K562 (cell line): ENCODE results near the gene STON1. TPM values are rescaled to one million over a fixed set of nuclear protein-coding genes. Genes with fewer than 3 reads are reported as not detected.

ENCODE experiments used
- ATAC-seq: fragments of 200-7000 bp; cut with Tn5 transposase; 3 replicates; pipeline ENCODE4 v1.9.1; 2020; ENCODE audit warnings: moderate library complexity
- BruUV-seq: library from RNA; stranded (reverse); fragments of 400-500 nt; replicated peaks from 2 replicates; lab custom pipeline; 2021; lab: Mats Ljungman, UMichigan
- CTCF ChIA-PET: fragments of 300-600 bp; formaldehyde crosslinking; extraction: SDS; loops from one replicate; lab custom pipeline; 2021; ENCODE audit warnings: low intra/inter-chr PET ratio; lab: Yijun Ruan, JAX
- POLR2A ChIA-PET: fragments of 300-600, 350-650 bp; sonication (Branson Sonifier 250); formaldehyde crosslinking; extraction: SDS; loops from one replicate; lab custom pipeline; 2021; ENCODE audit warnings: antibody characterized with exemption, inconsistent platforms; lab: Yijun Ruan, JAX
- DNase-seq, 4 experiments: peaks; one replicate each; pipeline versions ENCODE4 v3.0.0 to v3.0.0-alpha.2; 2011 to 2018; ENCODE audit warnings: low spot score in 3 of 4, mixed read lengths in 3 of 4; ENCODE audit errors: extremely low read depth in 1 of 4
- FAIRE-seq: peaks from 2 replicates; lab custom pipeline; 2011; peaks lifted over from hg19 to GRCh38; lab: Jason Lieb, UNC
- H2AFZ ChIP-seq: 2 replicates; pipeline ENCODE4 v1.6.0; 2011; ENCODE audit warnings: low read depth, low read length, control low read depth, inconsistent platforms
- H3K27ac ChIP-seq: fragments of 200-600 bp; 3 replicates; pipeline ENCODE4 v1.8.0; 2011; ENCODE audit warnings: low read depth, mild to moderate bottlenecking, control low read depth, inconsistent platforms, low read length, moderate library complexity, mixed read lengths; ENCODE audit errors: extremely low read depth
- H3K27me3 ChIP-seq, 2 experiments: fragments of 300-600 bp in 1 of 2; 2 replicates in 1 of 2; 3 replicates in 1 of 2; pipeline versions ENCODE4 v1.6.0 to v1.8.0; 2011; ENCODE audit warnings: inconsistent platforms in 2 of 2, low read length in 2 of 2, mild to moderate bottlenecking in 1 of 2, mixed read lengths in 1 of 2, moderate library complexity in 1 of 2; ENCODE audit not compliant: control insufficient read depth in 2 of 2, insufficient read depth in 2 of 2
- H3K36me3 ChIP-seq: fragments of 300-600 bp; 3 replicates; pipeline ENCODE4 v1.8.0; 2011; ENCODE audit warnings: mild to moderate bottlenecking, low read length, inconsistent platforms; ENCODE audit not compliant: control insufficient read depth, insufficient read depth
- H3K4me1 ChIP-seq, 2 experiments: fragments of 200-600 bp in 1 of 2; replicated peaks in 1 of 2; 2 replicates in 1 of 2; 3 replicates in 1 of 2; pipeline versions ENCODE4 v1.5.1 to v1.8.0; 2011; ENCODE audit warnings: inconsistent platforms in 2 of 2, low read length in 2 of 2, mild to moderate bottlenecking in 1 of 2, mixed read lengths in 1 of 2, moderate library complexity in 1 of 2; ENCODE audit not compliant: control insufficient read depth in 2 of 2, insufficient read depth in 2 of 2
- H3K4me2 ChIP-seq: 2 replicates; pipeline ENCODE4 v1.6.1; 2011; ENCODE audit warnings: low read length, control low read depth, inconsistent platforms, mixed read lengths; ENCODE audit not compliant: insufficient read depth
- H3K4me3 ChIP-seq: fragments of 200-600 bp; sonication (generic), shearing (Covaris generic); 2 replicates; pipeline ENCODE4 v1.5.1; 2016; ENCODE audit warnings: control low read depth, inconsistent platforms
- H3K79me2 ChIP-seq: fragments of 200-600 bp; 3 replicates; pipeline ENCODE4 v1.8.0; 2011; ENCODE audit warnings: low read length, inconsistent platforms; ENCODE audit not compliant: control insufficient read depth, insufficient read depth
- H3K9ac ChIP-seq, 2 experiments: 2 replicates each; pipeline versions ENCODE4 v1.6.0 to v1.6.1; 2011; ENCODE audit warnings: low read depth in 2 of 2, low read length in 2 of 2, control low read depth in 1 of 2, inconsistent platforms in 1 of 2, mild to moderate bottlenecking in 1 of 2, mixed read lengths in 1 of 2; ENCODE audit not compliant: insufficient read depth in 1 of 2
- H3K9me1 ChIP-seq: one replicate; pipeline ENCODE4 v1.6.0; 2011; ENCODE audit warnings: inconsistent platforms, mild to moderate bottlenecking, low read length, moderate library complexity; ENCODE audit not compliant: control insufficient read depth, insufficient read depth
- H3K9me3 ChIP-seq: replicated peaks from 2 replicates; pipeline ENCODE4 v1.5.1; 2011; ENCODE audit warnings: low read depth, low read length, inconsistent platforms; ENCODE audit not compliant: control insufficient read depth, insufficient read depth
- H4K20me1 ChIP-seq: replicated peaks from 2 replicates; pipeline ENCODE4 v1.6.1; 2011; ENCODE audit warnings: low read length, inconsistent platforms, mixed read lengths; ENCODE audit not compliant: control insufficient read depth, insufficient read depth
- CBFA2T2 ChIP-seq: fragments of 450-650 bp; conservative IDR thresholded peaks from 2 replicates; pipeline ENCODE4 v1.6.1; 2017; ENCODE audit warnings: mild to moderate bottlenecking
- FOXJ3 ChIP-seq: sonication (generic); formaldehyde crosslinking; IDR thresholded peaks from 2 replicates; pipeline ENCODE4 v1.4.0; 2020; ENCODE audit warnings: mild to moderate bottlenecking, missing genetic modification reagents
- ID3 ChIP-seq, 2 experiments: fragments of 250-450 bp in 1 of 2; fragments of 450-650 bp in 1 of 2; sonication (Bioruptor Pico) in 1 of 2; IDR thresholded peaks; 2 replicates each; pipeline versions ENCODE4 v1.6.1 to v1.8.0; 2016 to 2021; ENCODE audit warnings: mild to moderate bottlenecking in 2 of 2, moderate library complexity in 2 of 2, missing compliant biosample characterization in 1 of 2, missing genetic modification characterization in 1 of 2
- MCM7 ChIP-seq, 2 experiments: fragments of 450-650 bp; IDR thresholded peaks; 2 replicates each; pipeline ENCODE4 v1.6.1; 2016 to 2018
- REST ChIP-seq, 2 experiments: fragments of 450-650 bp; formaldehyde crosslinking in 1 of 2; IDR thresholded peaks; 2 replicates each; pipeline versions ENCODE4 v1.4.0 to v1.6.1; 2014 to 2020; ENCODE audit warnings: mild to moderate bottlenecking in 2 of 2, borderline replicate concordance in 1 of 2, low read depth in 1 of 2
- SMARCC2 ChIP-seq: fragments of 450-650 bp; IDR thresholded peaks from 2 replicates; pipeline ENCODE4 v1.6.1; 2017; ENCODE audit warnings: antibody characterized with exemption, moderate library complexity, mild to moderate bottlenecking, low read depth
- WGBS: fragments of 100-300 bp; shearing (Covaris generic); methylation state at CpG from one replicate; pipeline ENCODE4 v1.1.6; 2016; ENCODE audit warnings: low coverage, mixed read lengths; ENCODE audit not compliant: insufficient coverage; ENCODE audit errors: missing lambda C conversion rate; 5-methylcytosine and 5-hydroxymethylcytosine counted together
- in situ Hi-C: fragments of 300-500 bp; cut with MboI; formaldehyde crosslinking; loops from 4 replicates; pipeline ENCODE4 v1.15.0; 2018; ENCODE audit warnings: inconsistent platforms, mixed read lengths
- intact Hi-C: fragments of 100-400 bp; cut with micrococcal nuclease; formaldehyde crosslinking; loops from 2 replicates; pipeline ENCODE4 v1.14.2; 2022
- polyA plus RNA-seq, 8 experiments: library from polyadenylated mRNA; depleted of rRNA in 4 of 8; stranded (reverse) in 5 of 8; unstranded in 3 of 8; fragments of >200 nt; fragmentation: Nextera tagmentation in 2 of 8; fragmentation: Illumina TruSeq in 1 of 8; extraction: Ambion mirVana in 2 of 8; extraction: Trizol in 1 of 8; gene quantifications; 2 replicates each; pipeline versions ENCODE4 v1.2.1 to v1.2.3, GENCODE V29; 2011 to 2014; ENCODE audit warnings: inconsistent platforms in 1 of 8, missing spikeins in 1 of 8
- total RNA-seq, 7 experiments: library from RNA; depleted of rRNA in 6 of 7; stranded (reverse); fragments of >200 nt in 6 of 7; fragmentation: Illumina TruSeq in 2 of 7; extraction: Trizol in 2 of 7; gene quantifications; 2 replicates each; pipeline versions ENCODE4 v1.2.1 to v1.2.3, GENCODE V29; 2011 to 2021; ENCODE audit warnings: low replicate concordance in 1 of 7
- TF ChIP-seq, protein P1 (sequence below): fragments of 450-650 bp; IDR thresholded peaks from 2 replicates; pipeline ENCODE4 v1.6.1; 2016
- TF ChIP-seq, protein P2 (sequence below): IDR thresholded peaks from 2 replicates; pipeline ENCODE4 v1.6.1; 2011; ENCODE audit warnings: borderline replicate concordance, low read depth, mild to moderate bottlenecking, moderate library complexity, low read length; ENCODE audit not compliant: insufficient read depth, poor library complexity, severe bottlenecking

STON1 gene
- total and polyA plus RNA-seq, 9 of the 15 experiments (the other 6 are each of a cell fraction or from before 2014, with no cell fraction given): 0.07 to 1.2 (median 0.55) TPM

DNA sequence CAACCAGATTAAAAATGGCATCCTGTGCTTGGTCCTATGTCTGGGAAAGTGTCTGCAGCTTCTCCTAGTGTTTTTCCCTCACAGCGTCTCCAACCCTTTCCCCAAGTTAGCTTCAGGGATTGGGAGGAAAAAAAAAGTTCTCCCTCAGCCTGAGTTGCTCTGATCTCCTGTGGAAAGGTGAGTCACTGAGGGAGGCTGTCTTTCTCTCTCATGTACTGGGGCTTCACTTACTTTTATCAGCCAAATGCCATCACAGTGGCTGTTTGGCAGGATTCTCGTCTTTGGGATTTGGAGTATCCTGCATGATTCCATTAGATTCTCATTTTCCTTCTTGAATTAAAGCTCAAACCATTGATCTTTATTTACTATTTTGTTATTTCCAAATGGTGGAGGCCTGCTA, 105.8 kb downstream of the STON1 start:
- POLR2A ChIA-PET: no interaction called here
- H2AFZ ChIP-seq: no peak overlapping the region
- WGBS: 0% methylated on average over 2 of the region's 2 CpGs

More for the DNA sequence above, 105.8 kb downstream of the STON1 start:
- no peak for FAIRE-seq
- no peak for DNase-seq
- H3K9me3 ChIP-seq: no peaks in the 10 kb centered on the region
- no peaks in the 10 kb centered on the region for H3K9me1 ChIP-seq
- peaks cover 0 to 7% of the 10 kb centered on the region in 2 experiments; a peak in 2 of 5 replicates for H3K4me1 ChIP-seq
- intact Hi-C loops (no loop called here), in situ Hi-C loops (no loop called here)
- no peak overlapping the region for H3K9ac ChIP-seq
- no peaks in the 10 kb centered on the region for H3K79me2 ChIP-seq
- H3K4me2 ChIP-seq: no peak overlapping the region
- no peaks in the 10 kb centered on the region for H4K20me1 ChIP-seq
- H3K4me3 ChIP-seq: no peak overlapping the region
- BruUV-seq: no TSS peak
- CTCF ChIA-PET: no interaction called here
- TF ChIP-seq CBFA2T2: no peak
- TF ChIP-seq ID3 (CRISPR knock-in tag; IDR thresholded peaks at IDR 0.05): no peak
- TF ChIP-seq ID3 (tag; IDR thresholded peaks at IDR 0.05): no peak
- no peak for TF ChIP-seq FOXJ3 (CRISPR knock-in tag)
- no peak for TF ChIP-seq REST (IDR thresholded peaks at IDR 0.05; ENCODE audit: borderline replicate concordance)
- no peak for TF ChIP-seq REST (CRISPR knock-in tag; IDR thresholded peaks at IDR 0.05; ENCODE audit: low read depth)
- TF ChIP-seq, protein P1, sequence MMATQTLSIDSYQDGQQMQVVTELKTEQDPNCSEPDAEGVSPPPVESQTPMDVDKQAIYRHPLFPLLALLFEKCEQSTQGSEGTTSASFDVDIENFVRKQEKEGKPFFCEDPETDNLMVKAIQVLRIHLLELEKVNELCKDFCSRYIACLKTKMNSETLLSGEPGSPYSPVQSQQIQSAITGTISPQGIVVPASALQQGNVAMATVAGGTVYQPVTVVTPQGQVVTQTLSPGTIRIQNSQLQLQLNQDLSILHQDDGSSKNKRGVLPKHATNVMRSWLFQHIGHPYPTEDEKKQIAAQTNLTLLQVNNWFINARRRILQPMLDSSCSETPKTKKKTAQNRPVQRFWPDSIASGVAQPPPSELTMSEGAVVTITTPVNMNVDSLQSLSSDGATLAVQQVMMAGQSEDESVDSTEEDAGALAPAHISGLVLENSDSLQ: no peak
- TF ChIP-seq MCM7 (IDR thresholded peaks at IDR 0.05): no peak
- TF ChIP-seq, protein P2, sequence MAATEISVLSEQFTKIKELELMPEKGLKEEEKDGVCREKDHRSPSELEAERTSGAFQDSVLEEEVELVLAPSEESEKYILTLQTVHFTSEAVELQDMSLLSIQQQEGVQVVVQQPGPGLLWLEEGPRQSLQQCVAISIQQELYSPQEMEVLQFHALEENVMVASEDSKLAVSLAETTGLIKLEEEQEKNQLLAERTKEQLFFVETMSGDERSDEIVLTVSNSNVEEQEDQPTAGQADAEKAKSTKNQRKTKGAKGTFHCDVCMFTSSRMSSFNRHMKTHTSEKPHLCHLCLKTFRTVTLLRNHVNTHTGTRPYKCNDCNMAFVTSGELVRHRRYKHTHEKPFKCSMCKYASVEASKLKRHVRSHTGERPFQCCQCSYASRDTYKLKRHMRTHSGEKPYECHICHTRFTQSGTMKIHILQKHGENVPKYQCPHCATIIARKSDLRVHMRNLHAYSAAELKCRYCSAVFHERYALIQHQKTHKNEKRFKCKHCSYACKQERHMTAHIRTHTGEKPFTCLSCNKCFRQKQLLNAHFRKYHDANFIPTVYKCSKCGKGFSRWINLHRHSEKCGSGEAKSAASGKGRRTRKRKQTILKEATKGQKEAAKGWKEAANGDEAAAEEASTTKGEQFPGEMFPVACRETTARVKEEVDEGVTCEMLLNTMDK: no peak
- no peak for TF ChIP-seq SMARCC2
- TF ChIP-seq, all 486 proteins: peak for 0
- Histone ChIP-seq H3K27me3 (peaks cover 0 to 8% of the 10 kb centered on the region in 2 experiments; a peak in 1 of 5 replicates), H3K36me3 (no peaks in the 10 kb centered on the region), H3K27ac (no peak overlapping the region)
- ATAC-seq: no peak
